ENCODE measurements around the gene UXT. TPM values are rescaled to one million over a fixed set of nuclear protein-coding genes. Genes with fewer than 3 reads are reported as not detected.

Gene UXT
- total and polyA plus RNA-seq, 4 donors: 58.0 to 153 (median 120) TPM

DNA sequence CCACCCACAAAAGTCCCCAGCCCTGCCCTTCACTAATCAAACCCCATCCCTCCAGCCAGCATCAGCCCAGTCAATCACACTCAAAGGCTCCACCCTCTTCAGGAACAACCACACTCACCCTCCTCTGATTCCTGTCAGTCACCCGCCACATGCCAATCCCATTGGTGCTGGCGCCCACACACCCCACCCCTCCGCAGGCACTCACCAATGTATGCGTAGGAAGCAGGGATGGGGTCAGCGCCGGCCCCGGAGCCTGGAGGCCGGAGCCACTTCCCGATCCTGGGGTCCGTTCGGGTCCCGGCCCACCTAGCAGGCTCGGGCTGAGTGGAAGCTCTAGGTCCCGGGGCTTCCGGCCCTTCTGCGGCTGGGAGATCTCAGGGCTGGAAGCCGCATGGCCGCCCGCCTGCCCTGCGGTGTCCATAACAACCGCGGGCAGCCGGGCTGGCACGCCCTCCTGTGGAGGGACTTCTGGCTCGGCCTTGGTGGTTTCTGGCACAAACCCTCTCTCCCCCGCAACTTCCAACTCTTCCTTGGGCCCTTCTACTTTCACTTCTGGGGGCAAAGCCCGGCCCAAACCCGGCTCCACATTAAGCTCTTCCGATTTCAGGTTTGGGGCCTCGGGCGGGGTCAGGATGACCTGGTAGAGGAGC lies 21.3 kb downstream of the UXT start:
- H3K4me1 ChIP-seq (ENCODE audit: control insufficient read depth in 5 of 5, insufficient read depth in 5 of 5, low read length in 5 of 5): no peaks in the 10 kb centered on the region
- ATAC-seq (ENCODE audit: insufficient read depth, low FRiP score) (peak; percentile 90), DNase-seq (peak; percentile 36 to 59 (median 47))
- peaks cover 5 to 19% (median 10%) of the 10 kb centered on the region in 4 donors for H3K36me3 ChIP-seq (ENCODE audit: control insufficient read depth in 4 of 4, insufficient read depth in 4 of 4, low read length in 4 of 4)
- H3K4me3 ChIP-seq: no peak overlapping the region
- TF ChIP-seq, protein P1, sequence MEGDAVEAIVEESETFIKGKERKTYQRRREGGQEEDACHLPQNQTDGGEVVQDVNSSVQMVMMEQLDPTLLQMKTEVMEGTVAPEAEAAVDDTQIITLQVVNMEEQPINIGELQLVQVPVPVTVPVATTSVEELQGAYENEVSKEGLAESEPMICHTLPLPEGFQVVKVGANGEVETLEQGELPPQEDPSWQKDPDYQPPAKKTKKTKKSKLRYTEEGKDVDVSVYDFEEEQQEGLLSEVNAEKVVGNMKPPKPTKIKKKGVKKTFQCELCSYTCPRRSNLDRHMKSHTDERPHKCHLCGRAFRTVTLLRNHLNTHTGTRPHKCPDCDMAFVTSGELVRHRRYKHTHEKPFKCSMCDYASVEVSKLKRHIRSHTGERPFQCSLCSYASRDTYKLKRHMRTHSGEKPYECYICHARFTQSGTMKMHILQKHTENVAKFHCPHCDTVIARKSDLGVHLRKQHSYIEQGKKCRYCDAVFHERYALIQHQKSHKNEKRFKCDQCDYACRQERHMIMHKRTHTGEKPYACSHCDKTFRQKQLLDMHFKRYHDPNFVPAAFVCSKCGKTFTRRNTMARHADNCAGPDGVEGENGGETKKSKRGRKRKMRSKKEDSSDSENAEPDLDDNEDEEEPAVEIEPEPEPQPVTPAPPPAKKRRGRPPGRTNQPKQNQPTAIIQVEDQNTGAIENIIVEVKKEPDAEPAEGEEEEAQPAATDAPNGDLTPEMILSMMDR (IDR thresholded peaks at IDR 0.05; ENCODE audit: control extremely low read depth, extremely low read depth): no peak
- WGBS, 2 donors: 13 to 63% methylated on average over 24 to 31 of the region's 31 CpGs
- H3K9ac ChIP-seq (ENCODE audit: insufficient read depth in 1 of 2, low read length in 2 of 2): no peak overlapping the region
- H3K27me3 ChIP-seq (ENCODE audit: control insufficient read depth in 3 of 3, insufficient read depth in 3 of 3, low read length in 2 of 3): no peaks in the 10 kb centered on the region
- H3K27ac ChIP-seq (ENCODE audit: low read depth in 1 of 2, low read length in 1 of 2): no peak overlapping the region
- H3K9me3 ChIP-seq (ENCODE audit: control insufficient read depth in 4 of 4, insufficient read depth in 3 of 4, low read length in 3 of 4): peaks cover 0 to 10% (median 0%) of the 10 kb centered on the region in 4 donors

DNA sequence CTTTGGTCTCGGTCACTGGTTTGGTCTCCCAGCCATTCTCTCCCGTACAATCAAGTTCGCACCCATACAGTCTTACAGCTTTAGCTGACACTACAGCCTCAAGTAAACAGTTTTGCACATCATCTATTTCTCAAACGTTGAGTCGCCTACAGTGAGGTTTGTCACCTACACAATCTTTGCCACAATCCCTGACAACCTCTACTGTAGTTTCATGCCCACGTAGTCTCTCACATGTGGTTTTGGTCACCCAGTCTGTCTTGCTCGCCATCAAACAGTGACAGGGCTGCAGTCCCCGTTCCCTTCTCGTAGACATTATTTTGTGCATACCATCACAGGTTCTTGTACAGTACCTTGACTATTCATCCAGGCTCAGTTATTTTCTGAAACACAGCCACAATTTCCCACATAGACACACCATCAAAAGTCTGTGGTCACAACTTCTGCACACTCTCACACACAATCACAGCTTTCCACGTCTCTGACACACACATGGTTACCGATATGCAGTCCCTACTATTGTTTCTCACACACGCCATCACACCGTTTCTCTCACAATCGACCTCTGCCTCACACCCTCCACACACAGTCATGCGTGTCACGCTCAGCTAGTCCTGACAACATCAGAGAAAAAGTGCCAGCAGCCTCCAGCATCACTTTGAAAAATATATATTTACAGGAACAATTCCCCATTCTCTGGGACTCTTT lies 24.0 kb downstream of the UXT start:
- Histone ChIP-seq H3K36me3 (ENCODE audit: control insufficient read depth in 4 of 4, insufficient read depth in 4 of 4, low read length in 4 of 4) (peaks cover 0 to 16% (median 3%) of the 10 kb centered on the region in 4 donors), H3K4me3 (no peak overlapping the region), H3K27ac (ENCODE audit: low read depth in 1 of 2, low read length in 1 of 2) (no peak overlapping the region), H3K9ac (ENCODE audit: insufficient read depth in 1 of 2, low read length in 2 of 2) (no peak overlapping the region), H3K27me3 (ENCODE audit: control insufficient read depth in 3 of 3, insufficient read depth in 3 of 3, low read length in 2 of 3) (no peaks in the 10 kb centered on the region), H3K4me1 (ENCODE audit: control insufficient read depth in 5 of 5, insufficient read depth in 5 of 5, low read length in 5 of 5) (no peaks in the 10 kb centered on the region), H3K9me3 (ENCODE audit: control insufficient read depth in 4 of 4, insufficient read depth in 3 of 4, low read length in 3 of 4) (peaks cover 0 to 4% (median 0%) of the 10 kb centered on the region in 4 donors)
- DNase-seq (no peak), ATAC-seq (ENCODE audit: insufficient read depth, low FRiP score) (no peak)
- WGBS, 2 donors: 82 to 88% methylated on average over 16 of the region's 16 CpGs
- TF ChIP-seq, protein P1 (IDR thresholded peaks at IDR 0.05; ENCODE audit: control extremely low read depth, extremely low read depth): no peak

DNA sequence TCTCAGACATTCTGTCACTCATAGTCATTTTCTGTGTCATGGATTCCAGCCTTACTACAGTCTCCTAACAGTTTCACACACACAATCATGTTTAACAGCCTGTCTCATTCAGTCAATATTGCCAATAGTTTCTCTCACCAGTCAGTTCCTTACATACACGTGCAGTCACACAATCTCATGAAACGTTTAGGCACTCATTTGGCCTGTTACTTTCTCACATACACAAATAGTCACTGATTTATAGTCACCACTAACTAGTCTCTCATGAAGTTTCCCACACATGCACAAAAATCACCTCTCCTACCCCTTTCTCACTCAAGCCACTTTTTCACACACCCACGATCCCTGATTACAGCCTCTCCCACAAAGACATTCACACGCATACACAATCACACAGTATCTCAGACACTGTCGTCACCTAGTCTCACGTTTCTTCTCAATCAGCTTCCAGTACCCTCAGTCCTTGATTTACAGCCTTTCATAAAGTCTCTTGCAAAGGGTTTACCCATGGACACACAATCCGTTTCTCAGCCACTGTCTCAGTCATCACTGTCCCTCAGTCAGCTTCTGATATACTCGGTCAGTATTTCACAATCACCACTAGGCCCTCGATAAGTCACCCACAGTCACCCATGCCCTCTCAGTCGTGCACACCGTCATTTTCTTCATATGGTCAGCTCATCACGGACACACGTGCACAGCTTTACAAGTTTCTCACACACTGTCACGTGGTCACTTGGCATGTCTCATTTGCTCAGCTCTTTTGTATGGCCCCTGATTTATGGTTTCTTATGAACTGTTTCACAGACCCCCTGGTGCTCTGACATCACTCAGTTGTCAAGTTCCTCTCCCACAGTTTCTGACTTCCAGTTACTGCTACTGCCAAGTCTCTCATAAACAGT lies 25.0 kb downstream of the UXT start:
- Histone ChIP-seq H3K27me3 (ENCODE audit: control insufficient read depth in 3 of 3, insufficient read depth in 3 of 3, low read length in 2 of 3) (no peaks in the 10 kb centered on the region), H3K4me3 (no peak overlapping the region), H3K27ac (ENCODE audit: low read depth in 1 of 2, low read length in 1 of 2) (no peak overlapping the region), H3K36me3 (ENCODE audit: control insufficient read depth in 4 of 4, insufficient read depth in 4 of 4, low read length in 4 of 4) (peaks cover 0 to 7% (median 2%) of the 10 kb centered on the region in 4 donors), H3K9me3 (ENCODE audit: control insufficient read depth in 4 of 4, insufficient read depth in 3 of 4, low read length in 3 of 4) (peaks cover 0 to 2% (median 0%) of the 10 kb centered on the region in 4 donors), H3K4me1 (ENCODE audit: control insufficient read depth in 5 of 5, insufficient read depth in 5 of 5, low read length in 5 of 5) (no peaks in the 10 kb centered on the region), H3K9ac (ENCODE audit: insufficient read depth in 1 of 2, low read length in 2 of 2) (no peak overlapping the region)
- TF ChIP-seq, protein P1 (IDR thresholded peaks at IDR 0.05; ENCODE audit: control extremely low read depth, extremely low read depth): no peak
- 64 to 67% methylated on average over 14 of the region's 14 CpGs for WGBS, 2 donors
- no peak for DNase-seq
- ATAC-seq (ENCODE audit: insufficient read depth, low FRiP score): no peak
